HepG2 (cell line): ENCODE data around the gene AK2. TPM values are rescaled to one million over a fixed set of nuclear protein-coding genes. Genes with fewer than 3 reads are reported as not detected.
"Not testable (repeated sequence)": the region's sequence is repeated elsewhere in the genome, so short reads cannot be mapped to it uniquely, and the experiment has no call there.

Experiments
- ATAC-seq: fragments of 200-7000 bp; cut with Tn5 transposase; 3 replicates; pipeline ENCODE4 v1.9.1; 2020; ENCODE audit warnings: mild to moderate bottlenecking, moderate library complexity
- BruUV-seq: library from RNA; stranded (reverse); fragments of 400-500 nt; replicated peaks from 2 replicates; lab custom pipeline; 2021; lab: Mats Ljungman, UMichigan
- CTCF ChIA-PET: fragments of 300-600 bp; formaldehyde crosslinking; extraction: SDS; loops from one replicate; lab custom pipeline; 2021; ENCODE audit warnings: low total read pairs, inconsistent platforms, low intra/inter-chr PET ratio; lab: Yijun Ruan, JAX
- POLR2A ChIA-PET: fragments of 350-600 bp; sonication (Branson Sonifier 250); formaldehyde crosslinking; loops from one replicate; lab custom pipeline; 2020; ENCODE audit warnings: antibody characterized with exemption, inconsistent platforms; lab: Yijun Ruan, JAX
- DNase-seq: peaks from one replicate; pipeline ENCODE4 v3.0.0-alpha.2; 2015; ENCODE audit warnings: low spot score
- FAIRE-seq: peaks from 3 replicates; lab custom pipeline; 2011; peaks lifted over from hg19 to GRCh38; lab: Jason Lieb, UNC
- H2AFZ ChIP-seq: one replicate; pipeline ENCODE4 v1.6.1; 2011; ENCODE audit warnings: low read length, inconsistent platforms
- H3K27ac ChIP-seq: fragments of 300-600 bp; 3 replicates; pipeline ENCODE4 v1.8.0; 2011; ENCODE audit warnings: mixed run types, mild to moderate bottlenecking, mixed read lengths, low read length, inconsistent platforms; ENCODE audit not compliant: insufficient read depth; ENCODE audit errors: extremely low read length
- H3K27me3 ChIP-seq, 2 experiments: fragments of 200-600 bp in 1 of 2; 2 replicates in 1 of 2; 3 replicates in 1 of 2; pipeline versions ENCODE4 v1.6.0 to v1.8.0; 2011; ENCODE audit warnings: low read length in 2 of 2, mild to moderate bottlenecking in 2 of 2, moderate library complexity in 2 of 2, inconsistent platforms in 1 of 2; ENCODE audit not compliant: insufficient read depth in 2 of 2, control insufficient read depth in 1 of 2
- H3K36me3 ChIP-seq, 2 experiments: fragments of 200-600 bp in 1 of 2; replicated peaks in 1 of 2; 2 replicates in 1 of 2; 3 replicates in 1 of 2; pipeline versions ENCODE4 v1.5.1 to v1.8.0; 2011; ENCODE audit warnings: low read length in 2 of 2, inconsistent platforms in 1 of 2; ENCODE audit not compliant: insufficient read depth in 2 of 2, control insufficient read depth in 1 of 2
- H3K4me1 ChIP-seq: 2 replicates; pipeline ENCODE4 v1.5.1; 2012; ENCODE audit warnings: low read length, inconsistent platforms; ENCODE audit not compliant: insufficient read depth
- H3K4me2 ChIP-seq: 2 replicates; pipeline ENCODE4 v1.6.0; 2011; ENCODE audit warnings: low read depth, low read length, inconsistent platforms
- H3K4me3 ChIP-seq, 3 experiments: fragments of 200-600 bp in 1 of 3; sonication (generic), shearing (Covaris generic) in 1 of 3; replicated peaks in 1 of 3; 2 replicates each; pipeline ENCODE4 v1.5.1; 2011 to 2016; ENCODE audit warnings: low read length in 3 of 3, inconsistent platforms in 2 of 3, low read depth in 2 of 3, mild to moderate bottlenecking in 2 of 3, control low read depth in 1 of 3, mixed read lengths in 1 of 3; ENCODE audit not compliant: insufficient read depth in 1 of 3
- H3K79me2 ChIP-seq: one replicate; pipeline ENCODE4 v1.6.1; 2011; ENCODE audit warnings: low read length, inconsistent platforms; ENCODE audit not compliant: insufficient read depth
- H3K9ac ChIP-seq: 2 replicates; pipeline ENCODE4 v1.6.0; 2011; ENCODE audit warnings: mild to moderate bottlenecking, low read depth, low read length, inconsistent platforms; ENCODE audit not compliant: insufficient read depth
- H3K9me3 ChIP-seq: 2 replicates; pipeline ENCODE4 v1.5.1; 2012; ENCODE audit warnings: mild to moderate bottlenecking, low read length
- H4K20me1 ChIP-seq: 2 replicates; pipeline ENCODE4 v1.6.0; 2011; ENCODE audit warnings: inconsistent platforms, mild to moderate bottlenecking, low read length, moderate library complexity; ENCODE audit not compliant: insufficient read depth
- ZKSCAN8 ChIP-seq: IDR thresholded peaks from 2 replicates; pipeline ENCODE4 v1.6.1; 2016; ENCODE audit warnings: borderline replicate concordance, missing genetic modification reagents, missing compliant biosample characterization
- ZMYM2 ChIP-seq: sonication (generic); formaldehyde crosslinking; IDR thresholded peaks from 2 replicates; pipeline ENCODE4 v1.8.0; 2022; ENCODE audit warnings: mild to moderate bottlenecking, missing genetic modification reagents
- WGBS: methylation state at CpG from one replicate; pipeline ENCODE4 v1.1.6; 2017; ENCODE audit warnings: low lambda C conversion rate; 5-methylcytosine and 5-hydroxymethylcytosine counted together
- in situ Hi-C: cut with HindIII; loops from 2 replicates; pipeline ENCODE4 v1.10.0; 2017; ENCODE audit warnings: low pct_unique_long_range_greater_than_20kb; ENCODE audit not compliant: extremely low pct_ligation_motif_present
- intact Hi-C: fragments of 100-400 bp; cut with micrococcal nuclease; formaldehyde crosslinking; loops from one replicate; pipeline ENCODE4 v1.10.0; 2022; ENCODE audit not compliant: unreplicated experiment
- polyA plus RNA-seq, 8 experiments: library from polyadenylated mRNA; depleted of rRNA in 3 of 8; stranded (reverse) in 7 of 8; unstranded in 1 of 8; fragments of >200 nt; fragmentation: Illumina TruSeq in 4 of 8; extraction: Trizol in 4 of 8; gene quantifications; 2 replicates each; pipeline versions ENCODE4 v1.2.1 to v1.2.3, GENCODE V29; 2011 to 2016; ENCODE audit warnings: low read depth in 4 of 8, missing spikeins in 1 of 8, mixed read lengths in 1 of 8; ENCODE audit not compliant: insufficient read depth in 1 of 8
- total RNA-seq, 5 experiments: library from RNA; depleted of rRNA; stranded (reverse); fragments of >200 nt; fragmentation: Illumina TruSeq; extraction: Trizol; gene quantifications; 2 replicates each; pipeline ENCODE4 v1.2.3, GENCODE V29; 2016; ENCODE audit warnings: low read depth in 1 of 5
- TF ChIP-seq, protein P1 (sequence below): sonication (generic); formaldehyde crosslinking; IDR thresholded peaks from 2 replicates; pipeline ENCODE4 v1.4.0; 2020; ENCODE audit warnings: missing genetic modification reagents, borderline replicate concordance
- TF ChIP-seq, protein P2 (sequence below): fragments of 450-650 bp; IDR thresholded peaks from 2 replicates; pipeline ENCODE4 v1.6.1; 2017

The AK2 gene
- total and polyA plus RNA-seq, 2 of the 13 experiments (the other 11 are each of a cell fraction or from before 2014, with no cell fraction given), result 170 to 188 TPM

DNA sequence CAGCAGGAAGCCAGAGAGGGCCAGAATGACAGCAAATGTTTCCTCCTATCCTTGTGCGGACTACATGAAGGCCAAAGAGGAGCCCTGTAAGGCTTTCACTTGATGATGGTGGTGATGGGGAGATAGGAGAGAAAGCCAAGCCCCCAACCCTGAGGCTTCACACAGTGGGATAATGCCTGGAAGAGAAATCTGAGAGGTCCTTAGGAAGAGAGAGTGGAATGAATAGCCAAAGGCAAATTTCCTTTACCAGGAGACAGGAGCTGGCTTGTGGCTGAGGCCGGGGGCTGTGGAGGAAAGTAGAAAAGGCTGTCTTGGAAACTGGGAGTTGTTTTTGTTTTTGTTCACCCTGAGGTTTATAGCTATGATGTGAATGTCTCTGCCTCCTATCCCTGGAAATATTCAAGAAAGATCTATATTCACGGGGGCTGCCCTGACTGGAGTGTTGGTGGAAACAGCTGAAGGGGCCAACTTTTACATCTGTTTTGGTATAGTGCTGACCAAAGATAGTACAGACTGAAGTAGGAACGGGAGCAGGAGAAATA, 59.1 kb downstream of the AK2 start (continued):
- TF ChIP-seq, protein P1, sequence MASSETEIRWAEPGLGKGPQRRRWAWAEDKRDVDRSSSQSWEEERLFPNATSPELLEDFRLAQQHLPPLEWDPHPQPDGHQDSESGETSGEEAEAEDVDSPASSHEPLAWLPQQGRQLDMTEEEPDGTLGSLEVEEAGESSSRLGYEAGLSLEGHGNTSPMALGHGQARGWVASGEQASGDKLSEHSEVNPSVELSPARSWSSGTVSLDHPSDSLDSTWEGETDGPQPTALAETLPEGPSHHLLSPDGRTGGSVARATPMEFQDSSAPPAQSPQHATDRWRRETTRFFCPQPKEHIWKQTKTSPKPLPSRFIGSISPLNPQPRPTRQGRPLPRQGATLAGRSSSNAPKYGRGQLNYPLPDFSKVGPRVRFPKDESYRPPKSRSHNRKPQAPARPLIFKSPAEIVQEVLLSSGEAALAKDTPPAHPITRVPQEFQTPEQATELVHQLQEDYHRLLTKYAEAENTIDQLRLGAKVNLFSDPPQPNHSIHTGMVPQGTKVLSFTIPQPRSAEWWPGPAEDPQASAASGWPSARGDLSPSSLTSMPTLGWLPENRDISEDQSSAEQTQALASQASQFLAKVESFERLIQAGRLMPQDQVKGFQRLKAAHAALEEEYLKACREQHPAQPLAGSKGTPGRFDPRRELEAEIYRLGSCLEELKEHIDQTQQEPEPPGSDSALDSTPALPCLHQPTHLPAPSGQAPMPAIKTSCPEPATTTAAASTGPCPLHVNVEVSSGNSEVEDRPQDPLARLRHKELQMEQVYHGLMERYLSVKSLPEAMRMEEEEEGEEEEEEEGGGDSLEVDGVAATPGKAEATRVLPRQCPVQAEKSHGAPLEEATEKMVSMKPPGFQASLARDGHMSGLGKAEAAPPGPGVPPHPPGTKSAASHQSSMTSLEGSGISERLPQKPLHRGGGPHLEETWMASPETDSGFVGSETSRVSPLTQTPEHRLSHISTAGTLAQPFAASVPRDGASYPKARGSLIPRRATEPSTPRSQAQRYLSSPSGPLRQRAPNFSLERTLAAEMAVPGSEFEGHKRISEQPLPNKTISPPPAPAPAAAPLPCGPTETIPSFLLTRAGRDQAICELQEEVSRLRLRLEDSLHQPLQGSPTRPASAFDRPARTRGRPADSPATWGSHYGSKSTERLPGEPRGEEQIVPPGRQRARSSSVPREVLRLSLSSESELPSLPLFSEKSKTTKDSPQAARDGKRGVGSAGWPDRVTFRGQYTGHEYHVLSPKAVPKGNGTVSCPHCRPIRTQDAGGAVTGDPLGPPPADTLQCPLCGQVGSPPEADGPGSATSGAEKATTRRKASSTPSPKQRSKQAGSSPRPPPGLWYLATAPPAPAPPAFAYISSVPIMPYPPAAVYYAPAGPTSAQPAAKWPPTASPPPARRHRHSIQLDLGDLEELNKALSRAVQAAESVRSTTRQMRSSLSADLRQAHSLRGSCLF (CRISPR knock-in tag), result no peak
- TF ChIP-seq ZMYM2 (CRISPR knock-in tag) (no peak), ZKSCAN8 (CRISPR knock-in tag) (no peak)
- TF ChIP-seq, protein P2, sequence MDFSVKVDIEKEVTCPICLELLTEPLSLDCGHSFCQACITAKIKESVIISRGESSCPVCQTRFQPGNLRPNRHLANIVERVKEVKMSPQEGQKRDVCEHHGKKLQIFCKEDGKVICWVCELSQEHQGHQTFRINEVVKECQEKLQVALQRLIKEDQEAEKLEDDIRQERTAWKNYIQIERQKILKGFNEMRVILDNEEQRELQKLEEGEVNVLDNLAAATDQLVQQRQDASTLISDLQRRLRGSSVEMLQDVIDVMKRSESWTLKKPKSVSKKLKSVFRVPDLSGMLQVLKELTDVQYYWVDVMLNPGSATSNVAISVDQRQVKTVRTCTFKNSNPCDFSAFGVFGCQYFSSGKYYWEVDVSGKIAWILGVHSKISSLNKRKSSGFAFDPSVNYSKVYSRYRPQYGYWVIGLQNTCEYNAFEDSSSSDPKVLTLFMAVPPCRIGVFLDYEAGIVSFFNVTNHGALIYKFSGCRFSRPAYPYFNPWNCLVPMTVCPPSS, result no peak

DNA sequence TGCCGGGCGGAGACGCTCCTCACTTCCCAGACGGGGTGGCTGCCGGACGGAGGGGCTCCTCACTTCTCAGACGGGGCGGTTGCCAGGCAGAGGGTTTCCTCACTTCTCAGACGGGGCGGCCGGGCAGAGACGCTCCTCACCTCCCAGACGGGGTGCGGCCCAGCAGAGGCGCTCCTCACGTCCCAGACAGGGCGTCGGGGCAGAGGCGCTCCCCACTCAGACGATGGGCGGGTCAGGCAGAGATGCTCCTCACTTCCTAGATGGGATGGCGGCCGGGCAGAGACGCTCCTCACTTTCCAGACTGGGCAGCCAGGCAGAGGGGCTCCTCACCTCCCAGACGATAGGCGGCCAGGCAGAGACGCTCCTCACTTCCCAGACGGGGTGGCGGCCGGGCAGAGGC, 61.6 kb downstream of the AK2 start:
- H3K27ac ChIP-seq, H4K20me1 ChIP-seq, H3K9me3 ChIP-seq, CTCF ChIA-PET, in situ Hi-C loops, H2AFZ ChIP-seq, ATAC-seq, H3K79me2 ChIP-seq, FAIRE-seq, H3K4me2 ChIP-seq, POLR2A ChIA-PET, H3K36me3 ChIP-seq, DNase-seq, intact Hi-C loops, H3K9ac ChIP-seq, H3K4me3 ChIP-seq, BruUV-seq: not testable (repeated sequence)
- 88% methylated on average over 5 of the region's 30 CpGs for WGBS
- peaks cover 11% of the 10 kb centered on the region for H3K4me1 ChIP-seq
- H3K27me3 ChIP-seq, result peaks cover 3 to 30% of the 10 kb centered on the region in 2 experiments; a peak in 3 of 5 replicates

DNA sequence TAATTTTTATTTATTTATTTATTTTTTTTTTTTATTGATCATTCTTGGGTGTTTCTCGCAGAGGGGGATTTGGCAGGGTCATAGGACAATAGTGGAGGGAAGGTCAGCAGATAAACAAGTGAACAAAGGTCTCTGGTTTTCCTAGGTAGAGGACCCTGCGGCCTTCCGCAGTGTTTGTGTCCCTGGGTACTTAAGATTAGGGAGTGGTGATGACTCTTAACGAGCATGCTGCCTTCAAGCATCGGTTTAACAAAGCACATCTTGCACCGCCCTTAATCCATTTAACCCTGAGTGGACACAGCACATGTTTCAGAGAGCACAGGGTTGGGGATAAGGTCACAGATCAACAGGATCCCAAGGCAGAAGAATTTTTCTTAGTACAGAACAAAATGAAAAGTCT, 63.2 kb downstream of the AK2 start:
- Histone ChIP-seq H3K27me3 (peaks cover 5 to 30% of the 10 kb centered on the region in 2 experiments; a peak in 3 of 5 replicates), H3K4me3 (peak overlapping the region in 1 of 3 experiments; percentile 77; a peak in 3 of 6 replicates), H3K4me1 (peaks cover 11% of the 10 kb centered on the region), H3K4me2 (peak overlapping the region; percentile 98; the same call in 1 of the 2 replicates)
- DNase-seq, H3K79me2 ChIP-seq, H4K20me1 ChIP-seq, H3K9me3 ChIP-seq, in situ Hi-C loops, H3K9ac ChIP-seq, POLR2A ChIA-PET, intact Hi-C loops, BruUV-seq, H3K36me3 ChIP-seq, H3K27ac ChIP-seq, CTCF ChIA-PET, FAIRE-seq, H2AFZ ChIP-seq, ATAC-seq: not testable (repeated sequence)
- WGBS, result 14% methylated on average over 6 of the region's 6 CpGs
